Fibroblast of villous mesenchyme (primary cell): ENCODE results near the gene B9D1. TPM values are rescaled to one million over a fixed set of nuclear protein-coding genes. Genes with fewer than 3 reads are reported as not detected.
A peak's percentile ranks its signal among the peaks of the same experiment; 100 is the strongest.

Source experiments
- DNase-seq: peaks from one replicate; pipeline ENCODE4 v3.0.0-alpha.2; 2010; ENCODE audit warnings: low read depth
- H3K4me3 ChIP-seq: 2 replicates; pipeline ENCODE4 v1.5.1; 2011; ENCODE audit warnings: low read depth, mild to moderate bottlenecking, low read length
- CTCF ChIP-seq: IDR thresholded peaks from 2 replicates; pipeline ENCODE4 v1.5.1; 2012; ENCODE audit warnings: low read depth, mild to moderate bottlenecking, low read length; ENCODE audit not compliant: insufficient read depth
- total RNA-seq: library from RNA; depleted of rRNA; stranded (reverse); fragments of >200 nt; gene quantifications from 2 replicates; pipeline ENCODE4 v1.2.3, GENCODE V29; 2012

B9D1 gene
- total RNA-seq, 1 donor: 40.2 TPM

- no peak overlapping the region for H3K4me3 ChIP-seq
- DNase-seq: no peak
- no peak for TF ChIP-seq CTCF
Observed at GRCh38 chr17:19401321-19402010, 38.9 kb upstream of the B9D1 start.

- H3K4me3 ChIP-seq: no peak overlapping the region
- no peak for TF ChIP-seq CTCF
- no peak for DNase-seq
Observed at GRCh38 chr17:19399750-19400450, 37.4 kb upstream of the B9D1 start.

- DNase-seq: peak; percentile 91
Observed at GRCh38 chr17:19398301-19399181, 36.0 kb upstream of the B9D1 start.

GRCh38 chr17:19397556-19398041 lies 35.1 kb upstream of the B9D1 start:
- DNase-seq: no peak
- no peak overlapping the region for H3K4me3 ChIP-seq
- TF ChIP-seq CTCF: no peak

More at GRCh38 chr17:19398301-19399181, 36.0 kb upstream of the B9D1 start:
- no peak overlapping the region for H3K4me3 ChIP-seq
- TF ChIP-seq CTCF: no peak

GRCh38 chr17:19392303-19392702 lies 29.8 kb upstream of the B9D1 start:
- DNase-seq: no peak
- no peak for TF ChIP-seq CTCF
- H3K4me3 ChIP-seq: no peak overlapping the region

GRCh38 chr17:19391432-19391831 lies 28.9 kb upstream of the B9D1 start:
- no peak overlapping the region for H3K4me3 ChIP-seq
- DNase-seq: no peak

More at GRCh38 chr17:19391432-19391831, 28.9 kb upstream of the B9D1 start:
- no peak for TF ChIP-seq CTCF
